Activated CD4-positive, alpha-beta T cell treated with anti-CD3 and anti-CD28 coated beads for 36 hours (primary cell): ENCODE results near the gene MED20. TPM values are rescaled to one million over a fixed set of nuclear protein-coding genes. Genes with fewer than 3 reads are reported as not detected.

Experiments
- total RNA-seq, 2 experiments: library from RNA; stranded (reverse); gene quantifications; one replicate each; pipeline ENCODE4 v1.2.3, GENCODE V29; 2021

The MED20 gene
- total RNA-seq, 2 experiments from 2014 or later: 19.4 to 21.6 TPM

Other genes starting within 250 kb of the MED20 start
- gene TFEB, start 185.5 kb downstream of the MED20 start, total RNA-seq: 1 to 10 TPM; 8.5 to 9.2 TPM
- not detected for gene PGC, start 173.7 kb downstream of the MED20 start, total RNA-seq
- gene FRS3, start 141.2 kb downstream of the MED20 start, total RNA-seq: 1 to 10 TPM; 4.8 to 5.6 TPM
- not detected for gene PRICKLE4, start 140.4 kb downstream of the MED20 start, total RNA-seq
- 100 to 1,000 TPM; 282 to 345 TPM for gene TOMM6, start 133.4 kb downstream of the MED20 start, total RNA-seq
- gene USP49, start 25.8 kb downstream of the MED20 start, total RNA-seq: 1 to 10 TPM; 5.6 to 7.3 TPM
- 10 to 100 TPM; 51.6 to 56.0 TPM for gene BYSL, start 360 bp upstream of the MED20 start, total RNA-seq
- gene CCND3, start 20.7 kb upstream of the MED20 start, total RNA-seq: 100 to 1,000 TPM; 625 to 806 TPM
- gene TAF8, start 129.4 kb upstream of the MED20 start, total RNA-seq: 10 to 100 TPM; 52.3 to 53.1 TPM
- gene C6orf132, start 221.5 kb upstream of the MED20 start, total RNA-seq: under 1 TPM; 0.14 TPM